HG02610 (cell line): Measurements from ENCODE around the gene TXNRD1.
"Not testable (repeated sequence)": the region's sequence is repeated elsewhere in the genome, so short reads cannot be mapped to it uniquely, and the experiment has no call there.

ENCODE experiments used
- ATAC-seq: cut with Tn5 transposase; IDR thresholded peaks from one replicate; pipeline ENCODE4 v1.9.1; 2021; ENCODE audit warnings: mild to moderate bottlenecking, moderate library complexity; ENCODE audit not compliant: unreplicated experiment

The TXNRD1 gene

DNA sequence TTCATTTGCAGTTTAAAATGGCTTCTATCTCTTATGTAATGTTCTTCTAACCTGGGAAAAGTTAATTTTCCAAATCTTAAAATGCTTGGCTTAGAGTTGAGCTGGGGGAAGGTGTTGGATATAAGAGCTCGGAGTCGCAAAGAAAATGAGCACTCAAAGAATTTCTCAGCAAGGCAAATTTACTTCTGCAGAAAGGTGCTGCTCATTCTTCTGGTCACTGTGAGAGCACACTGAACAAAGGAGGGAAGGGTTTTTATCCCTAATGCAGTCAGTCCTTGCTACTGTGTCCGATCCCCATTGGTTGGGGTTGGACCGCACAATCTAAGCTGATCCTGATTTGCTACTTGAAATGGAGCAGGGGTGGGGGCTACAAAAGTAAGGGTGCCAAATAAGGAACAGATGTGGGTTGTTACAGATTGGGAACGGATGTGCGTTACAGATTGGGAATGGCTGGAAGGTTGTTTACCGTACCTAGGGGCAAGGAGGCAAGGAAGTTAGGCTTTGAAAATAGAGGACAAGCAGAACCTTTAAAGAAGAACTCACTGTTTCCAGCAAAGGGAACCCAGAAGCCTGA, 19.4 kb downstream of the TXNRD1 start:
- no peak for ATAC-seq

- ATAC-seq = no peak
Observed at GRCh38 chr12:104237930-104238329, 22.4 kb downstream of the TXNRD1 start.

DNA sequence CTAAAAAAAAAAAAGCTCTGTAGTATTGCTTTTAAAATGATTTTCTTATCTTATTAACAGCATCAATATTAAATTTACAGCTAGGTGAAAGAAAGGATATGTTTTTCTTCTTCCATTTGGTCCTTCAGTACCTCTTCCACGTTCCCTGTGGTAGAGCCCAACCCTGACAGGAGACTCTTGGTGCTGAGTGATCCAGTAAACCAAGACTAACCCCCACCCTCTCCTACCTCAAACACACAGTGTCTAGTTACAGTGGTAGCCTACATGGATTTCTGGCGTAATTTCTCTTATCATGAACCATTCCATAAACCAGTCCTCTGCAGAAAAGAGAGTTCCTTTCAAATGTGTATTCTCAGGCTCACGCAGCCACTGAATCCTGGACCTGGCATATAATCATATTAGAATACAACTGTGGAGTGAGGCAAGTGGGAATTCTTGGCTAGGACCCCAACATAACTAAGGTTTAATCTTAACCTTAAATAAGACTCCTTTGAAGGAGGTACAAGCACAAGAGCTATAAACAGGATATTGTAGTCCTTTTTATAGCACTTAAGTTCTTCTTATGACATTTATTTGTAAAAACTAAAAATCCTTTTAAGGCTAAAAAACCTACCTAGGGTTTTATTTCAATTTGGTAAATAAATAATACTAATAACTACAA, 27.1 kb downstream of the TXNRD1 start:
- no peak for ATAC-seq

DNA sequence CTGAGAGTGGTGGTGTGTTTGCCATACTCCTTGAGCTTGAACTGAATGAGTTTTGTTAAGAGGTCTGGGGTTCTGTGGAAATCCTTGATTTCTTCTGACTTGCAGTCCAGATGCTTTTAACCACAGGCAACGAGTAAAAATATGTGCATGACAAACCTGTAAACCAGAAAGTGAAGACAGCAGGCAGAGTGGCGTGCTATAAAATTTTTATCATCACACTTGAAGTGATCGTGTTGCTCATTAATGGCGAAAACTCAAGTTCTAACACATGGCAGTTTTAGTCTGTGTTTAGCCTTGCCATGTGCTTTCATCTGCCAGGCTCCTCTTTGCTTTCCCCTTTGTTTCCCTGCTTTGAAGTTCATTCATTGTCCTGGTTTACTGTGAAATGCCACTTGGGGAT, 28.0 kb downstream of the TXNRD1 start:
- ATAC-seq = no peak

DNA sequence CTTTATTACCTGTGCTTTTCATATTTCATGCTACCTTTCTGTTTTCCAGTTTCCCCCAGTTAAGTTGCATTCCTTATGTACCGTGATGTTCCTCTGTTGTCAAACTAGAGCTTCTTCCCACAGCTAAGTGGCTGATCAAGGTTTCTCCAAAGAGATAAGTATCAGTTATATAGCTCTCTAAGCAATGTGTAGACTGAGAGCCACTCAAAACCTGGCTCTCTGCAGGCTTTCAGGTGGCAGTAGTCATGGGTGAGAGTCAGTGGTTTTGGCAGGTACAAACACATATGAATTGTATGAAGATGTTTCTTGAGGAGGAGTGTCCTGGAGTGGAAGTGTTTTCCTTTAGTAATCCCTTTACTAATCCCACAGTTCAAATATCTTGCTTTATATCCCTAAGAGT, 28.4 kb downstream of the TXNRD1 start:
- ATAC-seq = no peak

DNA sequence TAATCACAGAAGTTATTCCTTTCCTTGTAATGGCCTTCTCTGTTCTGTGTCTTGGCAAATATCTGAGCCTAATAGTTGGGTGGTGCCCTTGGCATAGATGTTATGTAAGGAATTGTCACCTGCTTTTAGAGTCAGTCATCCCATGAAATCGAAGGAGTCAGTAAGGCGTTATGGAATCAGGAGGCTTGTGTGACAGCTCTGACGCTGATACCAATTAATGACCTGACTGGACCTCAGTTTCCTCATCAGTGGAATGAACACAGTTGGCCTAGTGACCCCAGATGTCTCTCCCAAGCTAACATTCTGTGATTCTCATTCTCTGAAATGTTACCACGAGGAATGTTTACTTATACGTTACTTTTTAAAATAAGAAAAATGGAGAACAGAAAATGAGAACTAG, 32.1 kb downstream of the TXNRD1 start:
- no peak for ATAC-seq

- no peak for ATAC-seq
Observed at GRCh38 chr12:104248444-104248843, 32.9 kb downstream of the TXNRD1 start.

GRCh38 chr12:104249017-104249416, 33.4 kb downstream of the TXNRD1 start:
- ATAC-seq = no peak

- no peak for ATAC-seq
Observed at GRCh38 chr12:104249898-104250297, 34.3 kb downstream of the TXNRD1 start.

DNA sequence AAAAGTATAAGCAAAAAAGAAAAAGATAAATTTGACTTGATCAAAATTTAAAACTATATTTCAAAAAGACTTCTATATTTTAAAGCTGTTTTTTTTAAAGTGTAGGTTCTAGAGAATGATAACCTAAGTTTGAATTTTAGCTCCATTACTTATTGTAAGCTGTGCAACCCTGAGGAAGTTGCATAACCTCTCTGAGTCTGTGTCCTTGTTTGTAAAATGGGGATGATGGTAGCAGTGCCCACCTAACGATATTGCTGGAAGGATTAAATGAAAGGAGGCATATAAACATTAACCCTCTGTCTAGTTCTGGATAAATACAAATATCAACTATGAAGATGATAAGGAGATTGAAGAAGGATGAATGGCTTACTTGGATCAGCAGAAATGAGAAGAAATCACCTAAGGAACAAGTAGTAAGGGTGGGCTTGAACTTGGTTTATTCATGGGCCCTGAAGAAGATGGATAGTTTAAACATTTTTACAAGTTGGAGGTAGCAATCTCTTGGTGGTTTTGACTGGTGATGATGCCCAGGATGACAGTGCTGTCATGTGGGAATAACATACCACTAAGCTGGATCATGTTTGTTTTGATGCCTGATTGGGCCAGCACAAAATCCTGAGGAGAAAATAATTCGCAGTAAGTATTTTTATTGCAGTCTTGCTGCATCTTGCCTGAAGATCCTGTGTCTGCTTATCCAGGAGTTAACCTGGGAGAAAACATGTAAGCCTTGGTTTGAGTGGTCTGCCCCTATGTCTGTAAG, 35.0 kb downstream of the TXNRD1 start:
- ATAC-seq = no peak

DNA sequence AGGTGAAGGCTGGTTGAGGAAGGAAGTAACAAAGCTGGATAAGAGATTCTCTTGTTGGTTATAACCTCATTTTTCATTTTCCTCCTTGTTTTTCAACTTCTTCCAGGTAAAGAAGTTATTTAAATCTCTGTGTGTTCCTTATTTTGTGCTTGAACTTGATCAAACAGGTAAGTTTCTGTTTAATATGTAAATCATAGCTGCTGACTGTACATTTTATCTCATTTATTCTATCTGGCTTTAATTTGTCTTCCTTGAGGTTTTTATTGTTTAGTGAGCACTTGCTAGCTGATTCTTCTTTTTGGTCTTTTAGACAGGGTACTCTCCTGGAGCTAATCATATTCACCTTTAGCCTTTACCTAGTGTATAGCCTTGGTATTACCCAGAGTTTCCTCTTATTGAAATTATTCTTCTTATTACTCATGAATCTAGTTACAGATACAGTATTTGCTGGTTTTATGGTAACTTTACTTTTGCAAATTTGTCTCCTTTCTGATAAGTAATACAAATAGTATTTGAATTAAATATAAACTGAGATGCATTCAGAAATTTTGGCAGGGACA, 42.4 kb downstream of the TXNRD1 start:
- ATAC-seq = no peak

DNA sequence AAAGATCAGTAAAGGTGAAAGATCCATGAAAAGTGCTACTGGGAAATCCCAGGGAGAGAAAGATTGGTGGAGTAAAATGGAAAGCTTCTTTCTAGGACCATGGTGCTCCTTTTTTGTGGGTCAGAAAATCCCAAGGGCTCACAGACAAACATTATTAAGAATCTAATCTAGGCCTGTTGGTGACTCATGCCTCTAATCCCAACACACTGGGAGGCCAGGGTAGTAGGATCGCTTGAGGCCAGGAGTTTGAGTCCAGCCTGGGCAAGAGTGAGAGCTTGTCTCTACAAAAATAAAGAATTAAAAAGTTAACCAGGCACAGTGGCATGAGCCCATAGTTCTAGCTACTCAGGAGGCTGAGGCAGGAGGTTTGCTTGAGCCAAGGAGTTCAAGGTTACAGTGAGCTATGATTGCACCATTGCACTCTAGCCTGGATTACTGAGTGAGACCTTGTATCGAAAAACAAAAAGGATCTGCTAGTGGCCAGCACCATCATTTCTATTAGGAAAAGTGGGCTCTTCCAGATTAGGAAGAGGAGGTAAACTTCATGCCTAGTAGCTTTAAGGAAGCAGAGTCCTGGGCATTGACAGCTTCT, 43.0 kb downstream of the TXNRD1 start:
- ATAC-seq = no peak

- ATAC-seq = no peak
Observed at GRCh38 chr12:104263026-104263425, 47.4 kb downstream of the TXNRD1 start.

DNA sequence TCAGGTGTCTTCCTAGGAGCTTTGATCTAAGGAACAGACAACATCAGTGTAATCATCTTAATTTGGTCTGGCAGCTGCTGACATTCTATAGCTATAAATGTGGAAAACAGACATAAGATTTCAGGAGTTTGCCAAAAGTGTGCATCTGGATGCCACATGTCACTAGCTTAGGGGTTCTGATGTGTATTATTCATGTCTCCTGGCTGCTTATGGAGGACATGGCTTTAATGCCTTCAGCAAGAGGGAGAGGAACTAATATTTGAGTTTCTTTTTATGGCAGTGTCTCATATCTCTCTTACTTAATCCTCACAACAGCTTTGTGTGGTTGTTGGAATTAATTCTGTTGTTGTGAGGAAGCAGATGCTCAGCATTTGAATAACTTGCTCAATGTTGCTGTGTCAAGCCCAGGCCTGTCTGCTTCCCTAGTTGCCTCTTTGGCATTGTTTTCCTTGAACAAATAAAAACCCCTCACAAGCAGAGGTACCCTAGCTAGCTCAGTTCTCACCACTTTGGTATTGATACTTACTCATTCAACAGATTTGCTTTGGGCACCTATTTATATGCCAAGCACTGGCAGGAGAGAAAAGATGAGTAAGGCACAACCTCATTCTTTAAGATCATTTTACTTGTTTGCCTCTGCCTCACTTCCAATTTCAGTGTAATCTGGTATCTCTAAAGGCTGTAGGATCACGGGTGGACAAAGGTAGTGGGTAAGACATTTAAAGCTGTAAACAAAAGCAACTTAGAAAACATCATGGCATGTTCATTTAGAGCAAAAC, 48.2 kb downstream of the TXNRD1 start:
- no peak for ATAC-seq

GRCh38 chr12:104265436-104265835, 49.9 kb downstream of the TXNRD1 start:
- not testable (repeated sequence) for ATAC-seq

GRCh38 chr12:104272938-104273337, 57.4 kb downstream of the TXNRD1 start:
- ATAC-seq = no peak

DNA sequence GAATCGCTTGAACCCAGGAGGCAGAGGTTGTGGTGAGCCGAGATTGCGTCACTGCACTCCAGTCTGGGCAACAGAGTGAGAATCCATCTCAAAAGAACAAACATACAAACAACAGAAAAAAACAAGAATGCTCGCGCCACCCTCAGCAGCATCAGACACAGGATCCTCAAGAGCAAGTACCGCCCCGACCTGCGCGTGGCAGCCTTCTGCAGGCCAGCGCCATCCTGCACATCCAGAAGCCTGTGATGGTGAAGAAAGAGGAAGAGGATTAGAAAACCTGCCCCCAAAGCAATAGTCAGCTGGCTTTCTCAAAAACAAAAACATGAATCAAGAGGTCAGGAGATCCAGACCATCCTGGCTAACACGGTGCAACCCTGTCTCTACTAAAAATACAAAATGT, 57.9 kb downstream of the TXNRD1 start:
- ATAC-seq = no peak

DNA sequence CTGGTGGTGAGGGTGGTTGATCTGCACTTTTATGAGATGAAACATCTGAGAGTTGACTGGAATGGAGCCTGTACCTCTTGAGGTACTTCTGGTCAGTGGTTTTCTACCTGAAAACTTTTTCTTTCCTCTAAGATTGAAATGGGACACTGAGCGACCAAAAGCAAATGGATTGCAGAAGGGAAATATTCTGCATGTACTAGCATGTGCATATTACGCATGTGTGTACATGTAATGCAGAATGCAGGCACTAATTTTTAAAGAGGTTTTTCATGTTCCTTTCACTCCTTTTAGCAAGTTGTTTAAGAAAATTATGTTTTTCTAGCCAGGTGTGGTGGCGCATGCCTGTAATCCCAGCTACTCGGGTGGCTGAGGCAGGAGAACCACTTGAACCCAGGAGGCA, 59.2 kb downstream of the TXNRD1 start:
- no peak for ATAC-seq

- no peak for ATAC-seq
Observed at GRCh38 chr12:104275689-104276088, 60.1 kb downstream of the TXNRD1 start.

DNA sequence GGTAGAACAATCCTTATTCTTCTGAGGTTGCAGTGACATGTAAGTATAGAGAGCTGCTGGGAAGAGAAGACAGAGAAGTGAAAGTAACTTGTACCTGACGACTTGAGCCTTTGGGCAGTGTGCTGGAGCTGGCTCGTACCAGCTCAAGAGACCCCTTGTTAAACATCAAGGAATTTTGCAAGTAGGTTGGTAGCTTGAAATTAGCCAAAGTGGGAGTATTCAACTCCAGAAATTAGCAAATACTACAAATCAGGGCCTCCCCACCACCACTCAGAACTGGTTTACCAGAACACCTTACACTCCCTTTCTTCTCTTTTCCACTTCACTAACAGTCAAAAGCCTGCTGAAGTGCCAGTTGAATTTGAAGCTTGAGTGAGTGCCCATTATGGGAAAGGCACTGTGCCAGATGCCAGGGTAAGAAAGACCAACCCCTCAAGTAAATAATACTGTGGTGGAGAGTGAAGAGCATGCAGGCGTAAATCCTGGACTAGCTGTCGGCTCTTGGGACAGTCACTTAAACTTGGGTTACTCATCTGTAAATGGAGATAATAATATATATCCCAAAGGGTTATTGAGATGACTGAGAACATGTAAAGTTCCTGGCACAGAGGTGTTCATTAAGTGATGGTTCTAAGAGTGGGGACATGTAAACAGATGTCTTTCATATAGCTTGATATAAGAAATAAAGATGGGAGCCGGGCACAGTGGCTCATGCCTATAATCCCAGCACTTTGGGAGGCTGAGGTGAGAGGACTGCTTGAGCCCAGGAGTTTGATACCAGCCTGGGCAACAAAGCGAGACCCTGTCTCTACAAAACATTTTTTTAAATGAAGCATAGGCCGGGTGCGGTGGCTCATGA, 60.9 kb downstream of the TXNRD1 start:
- peak; percentile 66 for ATAC-seq
